Activated gamma-delta T cell treated with anti-CD3 and anti-CD28 coated beads, Interleukin-2, amount 50 U/mL, for 16 hours (primary cell): ENCODE measurements around the gene PGAM4.
"Not testable (repeated sequence)": the region's sequence is repeated elsewhere in the genome, so short reads cannot be mapped to it uniquely, and the experiment has no call there.

Experiments
- DNase-seq: peaks from one replicate; pipeline ENCODE4 v3.0.0-alpha.2; 2020; ENCODE audit warnings: low read depth

The PGAM4 gene

GRCh38 chrX:77969538-77969937 is at the start of gene PGAM4:
TSS of gene PGAM4 (minus strand) at chrX:77969638. CDS start at chrX:77969638, 0 bp downstream.
- DNase-seq: no peak

- no peak for DNase-seq
Observed at GRCh38 chrX:78011846-78012245, 42.4 kb upstream of the PGAM4 start.

GRCh38 chrX:77979870-77980269 is 10.4 kb upstream of the PGAM4 start:
- no peak for DNase-seq

GRCh38 chrX:77977518-77977917 is 8.1 kb upstream of the PGAM4 start:
- DNase-seq: no peak

GRCh38 chrX:77977095-77977494 is 7.7 kb upstream of the PGAM4 start:
- no peak for DNase-seq

- no peak for DNase-seq
Observed at GRCh38 chrX:77975755-77976154, 6.3 kb upstream of the PGAM4 start.

- no peak for DNase-seq
Observed at GRCh38 chrX:77967631-77968030, 1.8 kb downstream of the PGAM4 start.

- DNase-seq: no peak
Observed at GRCh38 chrX:77966361-77966760, 3.1 kb downstream of the PGAM4 start.

- DNase-seq: no peak
Observed at GRCh38 chrX:77962068-77962902, 7.2 kb downstream of the PGAM4 start.

- no peak for DNase-seq
Observed at GRCh38 chrX:77961063-77961462, 8.4 kb downstream of the PGAM4 start.

- DNase-seq: no peak
Observed at GRCh38 chrX:77960567-77960966, 8.9 kb downstream of the PGAM4 start.

GRCh38 chrX:77953708-77954107 is 15.7 kb downstream of the PGAM4 start:
- no peak for DNase-seq

GRCh38 chrX:77953302-77953701 is 16.1 kb downstream of the PGAM4 start:
- DNase-seq: no peak

GRCh38 chrX:77952173-77952572 is 17.3 kb downstream of the PGAM4 start:
- DNase-seq: no peak

GRCh38 chrX:77949840-77950239 is 19.6 kb downstream of the PGAM4 start:
- DNase-seq: no peak

GRCh38 chrX:77946571-77946970 is 22.9 kb downstream of the PGAM4 start:
- no peak for DNase-seq

GRCh38 chrX:77945910-77946545 is 23.4 kb downstream of the PGAM4 start:
- no peak for DNase-seq

- not testable (repeated sequence) for DNase-seq
Observed at GRCh38 chrX:77945031-77945430, 24.4 kb downstream of the PGAM4 start.

GRCh38 chrX:77938083-77938680 is 31.3 kb downstream of the PGAM4 start:
- DNase-seq: no peak

- no peak for DNase-seq
Observed at GRCh38 chrX:77937291-77937690, 32.1 kb downstream of the PGAM4 start.

- no peak for DNase-seq
Observed at GRCh38 chrX:77936299-77936698, 33.1 kb downstream of the PGAM4 start.

- DNase-seq: no peak
Observed at GRCh38 chrX:77935886-77936285, 33.6 kb downstream of the PGAM4 start.

- no peak for DNase-seq
Observed at GRCh38 chrX:77930581-77930980, 38.9 kb downstream of the PGAM4 start.
